ENCODE measurements around the gene HSPA2.
A peak's percentile ranks its signal among the peaks of the same experiment; 100 is the strongest.

HSPA2 gene

DNA sequence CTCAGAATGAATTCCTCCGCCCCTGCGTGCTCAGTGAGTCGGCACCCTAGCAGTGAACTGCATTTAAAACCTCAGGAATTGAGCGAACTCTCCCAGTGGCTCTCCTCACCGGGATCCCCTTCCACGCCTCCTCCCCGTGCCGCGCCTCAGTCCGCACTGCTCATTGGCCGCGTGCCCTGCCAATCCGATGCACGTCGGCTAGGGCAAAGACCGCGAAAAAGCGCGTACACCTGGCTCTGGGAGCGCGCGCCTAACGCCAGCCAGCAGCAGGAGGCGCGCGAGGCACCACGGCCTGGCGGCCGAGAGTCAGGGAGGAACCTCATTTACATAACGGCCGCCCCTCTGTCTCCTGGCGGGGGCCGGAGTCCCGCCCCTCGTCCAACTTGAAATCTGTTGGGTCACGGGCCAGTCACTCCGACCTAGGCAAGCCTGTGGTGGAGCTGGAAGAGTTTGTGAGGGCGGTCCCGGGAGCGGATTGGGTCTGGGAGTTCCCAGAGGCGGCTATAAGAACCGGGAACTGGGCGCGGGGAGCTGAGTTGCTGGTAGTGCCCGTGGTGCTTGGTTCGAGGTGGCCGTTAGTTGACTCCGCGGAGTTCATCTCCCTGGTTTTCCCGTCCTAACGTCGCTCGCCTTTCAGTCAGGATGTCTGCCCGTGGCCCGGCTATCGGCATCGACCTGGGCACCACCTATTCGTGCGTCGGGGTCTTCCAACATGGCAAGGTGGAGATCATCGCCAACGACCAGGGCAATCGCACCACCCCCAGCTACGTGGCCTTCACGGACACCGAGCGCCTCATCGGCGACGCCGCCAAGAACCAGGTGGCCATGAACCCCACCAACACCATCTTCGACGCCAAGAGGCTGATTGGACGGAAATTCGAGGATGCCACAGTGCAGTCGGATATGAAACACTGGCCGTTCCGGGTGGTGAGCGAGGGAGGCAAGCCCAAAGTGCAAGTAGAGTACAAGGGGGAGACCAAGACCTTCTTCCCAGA lies at the start of gene HSPA2:
HSPA2 (plus strand) TSS at position 534 of the 995 bp plus-strand sequence; CDS start at position 643, 109 bp downstream.
- peak; percentile 97 for DNase-seq

GRCh38 chr14:64491637-64492036 lies 48.9 kb upstream of the HSPA2 start:
- DNase-seq: no peak

DNA sequence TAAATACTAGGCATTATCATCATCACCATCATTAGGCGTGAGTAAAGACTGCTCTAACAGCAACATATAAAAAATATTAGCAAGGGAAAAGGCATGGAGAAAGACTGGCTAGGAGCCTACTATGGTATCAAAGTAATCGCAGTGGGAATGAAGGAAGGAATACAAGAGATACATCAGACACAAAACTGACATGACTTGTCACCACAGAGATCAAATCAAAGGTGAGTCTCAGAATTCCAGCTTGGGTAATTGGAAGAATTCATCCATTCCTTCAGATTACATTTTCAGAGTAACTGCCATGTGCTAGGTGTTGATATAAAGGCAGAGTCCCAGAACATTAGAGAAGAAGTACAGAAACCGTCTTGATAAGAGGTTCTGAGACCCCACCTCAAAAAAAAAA lies 47.1 kb upstream of the HSPA2 start:
- no peak for DNase-seq

DNA sequence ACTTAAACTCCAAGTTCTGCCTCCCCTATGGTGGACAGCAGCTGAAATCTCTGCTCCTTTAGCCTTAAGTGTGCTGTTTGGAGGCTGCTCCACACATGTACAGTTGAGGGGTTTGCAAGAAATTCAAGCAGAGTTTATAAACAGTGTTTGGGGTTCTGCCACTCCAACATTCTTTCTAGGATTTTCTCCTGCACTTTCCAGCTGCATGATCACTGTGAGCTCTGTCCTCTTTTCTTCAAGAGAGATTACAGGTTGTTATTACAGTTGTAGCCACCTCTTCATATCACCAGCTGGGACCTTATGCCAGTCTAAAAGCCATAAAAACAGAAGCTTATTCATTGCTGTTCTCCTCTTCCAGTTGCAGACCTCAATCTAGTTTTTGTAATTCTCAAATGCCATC lies 45.3 kb upstream of the HSPA2 start:
- DNase-seq: no peak

DNA sequence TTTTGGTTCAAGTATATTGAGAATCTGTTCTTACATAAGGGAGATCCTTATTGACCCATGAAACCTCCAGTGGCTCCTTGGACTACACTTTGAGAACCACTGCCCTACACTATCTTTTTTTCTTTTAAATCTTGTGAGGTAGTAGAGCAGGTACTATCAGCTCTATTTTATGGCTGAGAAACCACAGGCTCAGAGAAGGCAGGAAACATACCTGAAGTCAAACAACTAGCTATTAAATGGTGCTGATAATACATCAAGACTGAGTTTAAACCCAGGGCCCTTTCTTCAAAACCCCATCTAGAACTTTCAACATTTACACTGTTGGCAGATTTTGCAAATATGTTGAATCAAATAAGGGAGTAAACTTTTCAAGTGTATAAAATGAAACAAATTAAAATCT lies 43.8 kb upstream of the HSPA2 start:
- DNase-seq: no peak

- no peak for DNase-seq
Measured at GRCh38 chr14:64500088-64500487, 40.5 kb upstream of the HSPA2 start.

- peak; percentile 33 for DNase-seq
Measured at GRCh38 chr14:64501411-64502171, 39.0 kb upstream of the HSPA2 start.

DNA sequence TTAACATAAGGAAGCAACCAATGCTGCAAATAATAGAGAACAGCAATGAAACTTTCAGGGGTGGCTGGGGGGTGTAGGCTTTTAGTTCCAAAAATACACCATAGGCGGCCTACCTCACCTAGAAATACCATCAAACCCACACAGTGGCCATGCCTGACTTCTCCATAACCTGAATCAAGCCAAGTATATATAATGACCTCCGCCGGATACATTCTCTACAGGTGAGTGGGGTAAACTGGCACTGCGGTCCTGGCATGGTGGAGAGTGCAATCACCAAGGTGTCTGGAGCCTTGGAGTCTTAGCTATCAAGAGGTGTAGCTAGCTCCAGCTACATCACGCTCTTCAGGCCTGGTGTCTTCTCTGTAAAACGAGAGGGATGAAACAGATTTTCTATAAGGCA lies 38.1 kb upstream of the HSPA2 start:
- DNase-seq: no peak

DNA sequence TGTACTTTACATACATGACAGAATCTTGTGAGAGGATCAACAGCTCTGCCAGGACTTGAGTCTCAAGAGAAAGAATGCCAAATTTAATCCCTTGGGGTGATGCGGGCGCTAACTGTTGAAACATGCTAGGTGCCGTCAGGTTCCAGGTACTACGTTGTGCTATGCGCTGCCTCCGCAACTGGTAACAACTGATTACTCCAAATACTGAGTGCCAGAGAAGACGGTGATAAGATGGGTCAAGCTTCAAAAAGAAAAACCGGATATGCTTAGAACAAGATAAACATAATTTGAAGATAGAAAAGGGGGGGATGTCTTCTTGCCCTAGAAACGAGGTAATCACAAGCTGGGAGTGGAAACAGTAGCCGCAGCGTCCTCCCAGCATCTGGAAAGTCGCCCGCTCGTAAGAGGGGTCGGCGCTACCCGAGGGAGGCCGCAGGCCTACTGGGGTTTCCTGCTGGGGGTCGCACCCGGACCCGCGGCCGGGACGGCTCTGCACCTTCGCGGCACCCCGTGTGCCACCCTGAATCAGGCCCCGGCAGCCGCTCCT lies 37.6 kb upstream of the HSPA2 start:
- DNase-seq: peak; percentile 46

DNA sequence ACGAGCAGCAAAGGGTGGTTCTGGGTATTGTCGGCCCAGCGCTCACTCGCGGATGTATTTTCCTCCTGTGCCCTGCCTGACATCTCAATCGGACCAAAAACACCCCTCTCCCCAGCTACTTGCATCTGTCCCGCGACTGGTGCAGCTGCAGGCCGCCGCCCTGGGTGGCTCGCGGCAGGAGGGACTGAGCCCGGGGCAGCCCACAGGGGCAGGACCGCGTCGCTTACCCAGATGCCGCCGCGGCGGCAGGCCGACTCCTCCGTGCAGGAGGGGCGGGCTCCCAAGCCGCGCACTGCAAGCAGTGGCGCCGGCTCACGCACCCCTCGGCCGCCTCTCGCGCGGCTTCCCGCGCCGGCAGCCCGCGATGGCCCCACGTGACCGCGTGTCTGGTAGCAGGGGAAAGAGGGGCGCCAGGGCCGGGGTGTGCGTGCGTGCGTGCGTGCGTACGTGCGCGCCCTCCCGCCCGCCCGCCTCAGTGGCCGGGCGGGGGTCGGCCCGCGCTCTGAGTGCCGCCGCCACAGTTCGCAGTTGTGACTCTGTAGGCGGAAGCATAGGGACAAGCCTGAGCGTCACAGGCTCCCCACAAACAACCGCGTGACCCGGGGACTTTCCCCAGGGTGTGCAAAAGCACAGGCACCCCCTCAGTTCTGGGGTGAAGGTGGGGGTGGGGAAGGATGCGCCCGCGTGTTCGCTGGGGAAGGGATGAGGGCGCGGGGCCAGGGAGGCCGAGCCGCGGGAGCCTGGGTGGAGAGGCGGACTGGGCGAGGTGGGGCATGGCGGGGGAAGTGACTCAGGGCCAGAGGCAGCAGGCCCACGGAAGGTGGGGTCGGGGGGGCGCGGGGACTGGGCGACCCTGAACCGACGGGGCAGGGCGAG lies 36.9 kb upstream of the HSPA2 start, which contains the start of gene ZBTB25:
ZBTB25 (minus strand) TSS at position 405 of the 876 bp plus-strand sequence. CDS start 13,305 bp downstream, outside the sequence.
- DNase-seq: peak; percentile 94

DNA sequence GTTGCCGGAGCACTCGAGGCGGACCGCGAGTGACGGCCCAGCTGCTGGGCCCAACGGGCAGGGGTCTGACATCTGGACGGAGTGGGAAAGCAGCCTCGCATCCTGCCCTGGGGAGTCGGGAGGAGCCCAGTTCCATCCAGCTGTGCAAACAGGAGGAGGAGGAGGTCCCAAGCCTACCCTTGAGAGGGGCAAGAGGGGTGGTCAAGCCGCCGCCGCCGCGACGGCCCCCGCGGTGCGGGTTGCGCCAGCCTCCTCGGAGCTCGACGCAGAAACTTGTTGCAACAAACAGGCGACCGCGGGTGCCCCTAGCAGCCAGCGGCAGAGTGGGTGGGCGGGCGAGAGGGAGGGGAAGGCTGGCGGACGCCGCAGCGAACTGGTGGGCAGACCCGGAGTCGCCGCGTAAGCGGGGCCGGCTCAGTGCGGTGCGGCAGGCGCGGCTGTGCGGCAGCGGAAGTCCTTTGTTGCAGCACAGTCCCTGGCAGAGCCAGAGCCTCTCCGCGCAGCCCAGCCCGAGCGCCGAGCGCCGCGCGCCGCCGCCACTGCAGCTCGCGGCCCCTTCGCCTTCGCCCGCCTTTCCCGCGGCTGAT lies 36.1 kb upstream of the HSPA2 start, which contains the start of gene ZBTB1:
ZBTB1 (plus strand) TSS at position 461 of the 587 bp plus-strand sequence. CDS start 16,735 bp downstream, outside the sequence.
- peak; percentile 90 for DNase-seq

- DNase-seq: peak; percentile 88
Measured at GRCh38 chr14:64504897-64505794, 35.4 kb upstream of the HSPA2 start.

- no peak for DNase-seq
Measured at GRCh38 chr14:64506721-64507120, 33.8 kb upstream of the HSPA2 start.

- DNase-seq: peak; percentile 58
Measured at GRCh38 chr14:64507376-64508156, 33.0 kb upstream of the HSPA2 start.

DNA sequence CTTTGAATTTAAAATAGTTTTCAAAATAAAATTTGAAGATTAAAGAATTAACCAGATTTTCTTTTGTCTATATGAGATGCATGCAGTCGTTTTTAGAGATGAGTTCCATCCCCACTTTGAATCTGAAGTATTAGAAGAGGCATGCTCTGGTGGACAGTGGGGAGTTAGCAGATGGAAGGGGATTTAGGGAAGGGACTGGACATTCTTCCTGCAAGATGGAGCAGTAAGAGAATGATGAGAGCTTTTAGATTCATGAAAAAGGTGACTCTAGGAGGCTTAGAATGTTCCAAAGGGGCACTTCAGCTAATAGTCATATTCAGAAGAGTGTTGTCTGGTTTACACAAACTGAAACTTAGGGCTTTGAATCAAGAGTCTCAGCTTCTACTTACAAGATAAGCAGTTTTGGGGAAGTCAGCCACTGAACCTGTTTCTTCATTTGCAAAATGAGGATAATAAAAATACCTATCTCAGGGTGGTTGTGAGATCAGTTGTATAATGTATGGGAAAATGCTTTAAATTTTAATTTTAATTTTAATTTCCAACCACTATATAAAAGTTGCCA lies 32.2 kb upstream of the HSPA2 start:
- DNase-seq: no peak

- no peak for DNase-seq
Measured at GRCh38 chr14:64509036-64509435, 31.5 kb upstream of the HSPA2 start.

DNA sequence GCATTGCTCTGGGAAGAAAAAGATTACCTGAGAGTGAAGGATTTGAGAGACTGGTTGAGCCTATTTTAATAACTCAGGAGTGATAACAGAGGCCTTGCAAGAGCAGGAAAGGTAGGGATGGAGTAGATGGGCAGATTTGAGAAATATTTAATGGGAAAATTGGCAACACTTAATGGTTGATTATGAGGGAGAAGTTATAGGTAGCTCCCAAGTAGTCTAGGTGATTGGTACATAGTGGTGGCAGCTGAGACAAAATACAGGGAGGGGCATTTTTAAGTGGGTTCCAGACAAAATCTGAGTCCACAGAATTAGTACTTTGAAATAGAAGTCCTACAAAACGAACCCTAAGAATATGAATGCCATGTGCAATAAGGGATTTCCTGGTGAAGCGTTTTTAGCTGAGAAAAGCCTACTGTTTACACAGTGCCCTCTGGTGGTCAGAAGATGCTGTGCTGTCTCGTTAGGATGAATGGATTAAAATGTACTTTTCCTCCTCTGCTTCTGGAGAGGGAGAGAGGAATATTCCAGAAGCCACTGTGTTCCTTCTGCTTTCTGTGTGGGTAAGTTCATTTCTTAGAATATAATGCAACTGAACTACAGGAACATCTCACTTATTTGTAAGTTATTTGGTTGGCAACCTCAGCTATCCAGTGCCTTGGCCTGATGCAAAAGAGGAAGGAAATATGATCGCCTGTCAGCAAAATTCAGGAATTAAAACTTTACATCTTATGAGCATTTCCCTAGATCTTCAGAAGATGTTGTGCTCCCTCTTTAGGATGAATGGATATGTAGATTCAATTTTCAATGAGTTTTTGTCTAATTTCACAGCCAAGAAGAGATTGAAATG lies 29.5 kb upstream of the HSPA2 start:
- DNase-seq: peak; percentile 77

DNA sequence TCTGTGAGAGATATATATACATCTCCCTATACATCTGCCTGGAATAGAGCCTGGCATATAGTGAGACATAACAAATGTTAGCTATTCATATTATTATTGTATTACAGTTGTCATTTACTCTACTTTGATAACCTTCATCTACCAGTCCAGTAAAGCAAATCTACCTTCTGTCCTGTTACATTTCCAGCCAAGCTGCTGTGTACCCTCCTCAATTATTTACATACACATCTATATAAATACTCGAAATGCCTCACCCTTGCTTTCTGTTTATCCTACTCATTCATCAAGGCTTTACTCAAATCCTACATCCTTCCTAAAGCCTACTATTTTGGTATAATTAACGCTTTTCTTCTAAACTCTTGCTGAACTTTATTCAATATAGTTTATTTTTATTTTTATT lies 27.3 kb upstream of the HSPA2 start:
- DNase-seq: no peak

Data from stimulated activated CD8-positive, alpha-beta memory T cell treated with anti-CD3 and anti-CD28 coated beads, Interleukin-4, amount 100 ng/mL, for 48 hours (primary cell).